ENCODE data around the gene LRFN3.

DNA sequence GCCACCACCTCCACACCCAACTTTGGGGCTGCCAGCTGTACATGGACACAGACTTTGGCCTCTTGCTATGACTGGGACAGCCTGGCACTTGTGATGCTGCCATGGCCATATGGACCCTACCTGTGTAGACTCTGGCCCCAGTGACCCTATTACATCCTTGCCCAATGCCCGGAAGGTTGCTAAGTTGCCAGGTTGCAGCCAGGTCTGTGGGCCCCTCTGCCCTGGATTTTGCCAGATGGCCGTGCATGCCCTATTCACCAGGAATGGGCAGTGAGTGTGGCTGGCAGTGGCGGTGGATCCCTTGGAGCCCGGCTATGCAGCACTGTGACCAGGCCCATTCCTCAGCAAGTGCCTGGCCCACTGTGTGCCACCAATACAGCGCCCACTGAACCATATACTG lies 49.9 kb downstream of the LRFN3 start:
- TF ChIP-seq EZH2phosphoT487 (IDR thresholded peaks at IDR 0.05; ENCODE audit: low read length) (no peak), EZH2 (optimal IDR thresholded peaks at IDR 0.05; ENCODE audit: low read depth, low read length) (no peak)
- TF ChIP-seq, protein P1, sequence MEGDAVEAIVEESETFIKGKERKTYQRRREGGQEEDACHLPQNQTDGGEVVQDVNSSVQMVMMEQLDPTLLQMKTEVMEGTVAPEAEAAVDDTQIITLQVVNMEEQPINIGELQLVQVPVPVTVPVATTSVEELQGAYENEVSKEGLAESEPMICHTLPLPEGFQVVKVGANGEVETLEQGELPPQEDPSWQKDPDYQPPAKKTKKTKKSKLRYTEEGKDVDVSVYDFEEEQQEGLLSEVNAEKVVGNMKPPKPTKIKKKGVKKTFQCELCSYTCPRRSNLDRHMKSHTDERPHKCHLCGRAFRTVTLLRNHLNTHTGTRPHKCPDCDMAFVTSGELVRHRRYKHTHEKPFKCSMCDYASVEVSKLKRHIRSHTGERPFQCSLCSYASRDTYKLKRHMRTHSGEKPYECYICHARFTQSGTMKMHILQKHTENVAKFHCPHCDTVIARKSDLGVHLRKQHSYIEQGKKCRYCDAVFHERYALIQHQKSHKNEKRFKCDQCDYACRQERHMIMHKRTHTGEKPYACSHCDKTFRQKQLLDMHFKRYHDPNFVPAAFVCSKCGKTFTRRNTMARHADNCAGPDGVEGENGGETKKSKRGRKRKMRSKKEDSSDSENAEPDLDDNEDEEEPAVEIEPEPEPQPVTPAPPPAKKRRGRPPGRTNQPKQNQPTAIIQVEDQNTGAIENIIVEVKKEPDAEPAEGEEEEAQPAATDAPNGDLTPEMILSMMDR (IDR thresholded peaks at IDR 0.05; ENCODE audit: low read length): no peak
